Progenitor cell of endocrine pancreas (in vitro differentiated cells): ENCODE data around the gene NPEPPS. TPM values are rescaled to one million over a fixed set of nuclear protein-coding genes. Genes with fewer than 3 reads are reported as not detected.

ENCODE experiments used
- DNase-seq: peaks from one replicate; pipeline ENCODE4 v3.0.0; 2021; ENCODE audit warnings: low spot score; ENCODE audit not compliant: unreplicated experiment
- H3K27ac Mint-ChIP-seq: 2 replicates; pipeline ENCODE4 v1.8.0; 2021; ENCODE audit warnings: mild to moderate bottlenecking, moderate library complexity, mixed read lengths
- H3K27me3 Mint-ChIP-seq: 2 replicates; pipeline ENCODE4 v1.8.0; 2021; ENCODE audit warnings: mixed read lengths
- H3K36me3 Mint-ChIP-seq: 2 replicates; pipeline ENCODE4 v1.8.0; 2022; ENCODE audit warnings: mixed read lengths; ENCODE audit not compliant: insufficient read depth
- H3K4me1 Mint-ChIP-seq: 2 replicates; pipeline ENCODE4 v1.8.0; 2021; ENCODE audit warnings: low read depth, mixed read lengths
- H3K4me3 Mint-ChIP-seq: 2 replicates; pipeline ENCODE4 v1.8.0; 2021; ENCODE audit warnings: low read depth, mild to moderate bottlenecking, moderate library complexity, mixed read lengths
- H3K9me3 Mint-ChIP-seq: 2 replicates; pipeline ENCODE4 v1.8.0; 2021; ENCODE audit warnings: low read depth, mixed read lengths
- total RNA-seq: library from RNA; stranded (reverse); gene quantifications from 2 replicates; pipeline ENCODE4 v1.2.1, GENCODE V29; 2021
- TF ChIP-seq, protein P1 (sequence below): fragments of 200-600 bp; sonication (generic); IDR thresholded peaks from one replicate; pipeline ENCODE4 v1.5.0; 2021; ENCODE audit warnings: antibody characterized with exemption, mild to moderate bottlenecking; ENCODE audit not compliant: unreplicated experiment

Gene NPEPPS
- total RNA-seq, 1 donor from 2014 or later = 179 TPM

- Mint-ChIP-seq H3K4me3 (no peak overlapping the region), H3K27ac (peak overlapping the region; percentile 42), H3K36me3 (peaks cover 24% of the 10 kb centered on the region), H3K9me3 (no peaks in the 10 kb centered on the region), H3K4me1 (no peaks in the 10 kb centered on the region), H3K27me3 (no peaks in the 10 kb centered on the region)
- DNase-seq = no peak
- TF ChIP-seq, protein P1, sequence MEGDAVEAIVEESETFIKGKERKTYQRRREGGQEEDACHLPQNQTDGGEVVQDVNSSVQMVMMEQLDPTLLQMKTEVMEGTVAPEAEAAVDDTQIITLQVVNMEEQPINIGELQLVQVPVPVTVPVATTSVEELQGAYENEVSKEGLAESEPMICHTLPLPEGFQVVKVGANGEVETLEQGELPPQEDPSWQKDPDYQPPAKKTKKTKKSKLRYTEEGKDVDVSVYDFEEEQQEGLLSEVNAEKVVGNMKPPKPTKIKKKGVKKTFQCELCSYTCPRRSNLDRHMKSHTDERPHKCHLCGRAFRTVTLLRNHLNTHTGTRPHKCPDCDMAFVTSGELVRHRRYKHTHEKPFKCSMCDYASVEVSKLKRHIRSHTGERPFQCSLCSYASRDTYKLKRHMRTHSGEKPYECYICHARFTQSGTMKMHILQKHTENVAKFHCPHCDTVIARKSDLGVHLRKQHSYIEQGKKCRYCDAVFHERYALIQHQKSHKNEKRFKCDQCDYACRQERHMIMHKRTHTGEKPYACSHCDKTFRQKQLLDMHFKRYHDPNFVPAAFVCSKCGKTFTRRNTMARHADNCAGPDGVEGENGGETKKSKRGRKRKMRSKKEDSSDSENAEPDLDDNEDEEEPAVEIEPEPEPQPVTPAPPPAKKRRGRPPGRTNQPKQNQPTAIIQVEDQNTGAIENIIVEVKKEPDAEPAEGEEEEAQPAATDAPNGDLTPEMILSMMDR = no peak
Observed at GRCh38 chr17:47664624-47664941, 133.7 kb downstream of the NPEPPS start.

DNA sequence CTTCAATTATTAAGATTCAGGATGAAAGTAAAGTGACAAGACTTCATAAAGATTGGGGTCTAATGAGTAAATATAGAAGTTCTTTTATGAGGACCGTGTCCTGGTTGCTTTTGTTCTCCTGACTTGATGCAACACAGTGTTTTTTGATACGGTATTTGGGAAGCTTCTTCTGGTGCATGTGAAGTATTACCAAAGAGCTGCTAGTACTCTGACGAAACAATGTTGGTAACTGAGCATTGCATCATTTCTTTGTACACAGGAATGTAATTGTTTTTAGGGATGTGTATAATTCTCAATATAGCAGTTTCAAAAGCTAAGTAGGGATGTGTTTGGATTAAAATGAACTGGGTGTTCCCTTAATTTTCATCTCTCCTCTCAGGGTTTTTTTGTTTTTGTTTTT lies 134.7 kb downstream of the NPEPPS start:
- TF ChIP-seq, protein P1 = no peak
- DNase-seq = no peak
- Mint-ChIP-seq H3K9me3 (no peaks in the 10 kb centered on the region), H3K4me1 (no peaks in the 10 kb centered on the region), H3K36me3 (peaks cover 27% of the 10 kb centered on the region), H3K27me3 (no peaks in the 10 kb centered on the region), H3K4me3 (no peak overlapping the region), H3K27ac (no peak overlapping the region)

- Mint-ChIP-seq H3K4me1 (no peaks in the 10 kb centered on the region), H3K9me3 (no peaks in the 10 kb centered on the region), H3K4me3 (no peak overlapping the region), H3K36me3 (peaks cover 39% of the 10 kb centered on the region), H3K27ac (no peak overlapping the region), H3K27me3 (no peaks in the 10 kb centered on the region)
- TF ChIP-seq, protein P1 = no peak
- no peak for DNase-seq
Observed at GRCh38 chr17:47669081-47669480, 138.2 kb downstream of the NPEPPS start.

DNA sequence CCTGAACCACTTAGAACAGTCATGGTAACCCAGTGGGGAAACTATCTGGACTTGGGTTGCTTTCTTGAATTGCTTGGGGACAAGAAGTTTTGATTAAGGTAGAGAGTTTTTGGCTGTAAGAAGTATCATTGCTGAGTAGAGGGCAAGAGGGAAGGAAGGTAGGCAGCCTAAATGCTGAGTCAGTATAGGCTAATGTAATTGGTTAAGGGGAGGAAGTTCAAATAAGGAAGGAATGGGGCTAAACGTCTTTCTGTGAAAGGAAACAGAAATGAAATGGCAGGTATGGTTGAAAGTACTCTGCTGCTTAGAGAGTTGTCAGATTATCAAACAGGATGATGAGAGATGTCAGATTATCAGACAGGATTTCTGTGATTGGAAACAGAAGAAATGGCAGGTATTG lies 139.2 kb downstream of the NPEPPS start:
- Mint-ChIP-seq H3K36me3 (peaks cover 44% of the 10 kb centered on the region), H3K27me3 (no peaks in the 10 kb centered on the region), H3K27ac (peak overlapping the region; percentile 10)

More for the DNA sequence above, 139.2 kb downstream of the NPEPPS start:
- Mint-ChIP-seq H3K4me1 (no peaks in the 10 kb centered on the region), H3K4me3 (no peak overlapping the region), H3K9me3 (no peaks in the 10 kb centered on the region)
- no peak for DNase-seq
- TF ChIP-seq, protein P1 = no peak

Other genes with a start within 250 kb of the NPEPPS start
- gene EFCAB13, start 207.2 kb upstream of the NPEPPS start, total RNA-seq = 5.2 and 5.8 TPM in 2 replicates
- gene KPNB1, start 118.8 kb downstream of the NPEPPS start, total RNA-seq = 379 and 386 TPM in 2 replicates
- gene TBKBP1, start 163.1 kb downstream of the NPEPPS start, total RNA-seq = 21.7 and 23.2 TPM in 2 replicates
- not detected in 2 replicates for gene TBX21, start 202.1 kb downstream of the NPEPPS start, total RNA-seq